AG20443 (cell line): ENCODE data around the gene TBXAS1.
"Not testable (repeated sequence)": the region's sequence is repeated elsewhere in the genome, so short reads cannot be mapped to it uniquely, and the experiment has no call there.

Experiments
- DNase-seq: peaks from one replicate; pipeline ENCODE4 v3.0.0; 2012; ENCODE audit warnings: low spot score, mixed read lengths

The TBXAS1 gene

GRCh38 chr7:139914306-139915267 is 85.5 kb downstream of the TBXAS1 start:
- DNase-seq = no peak

- no peak for DNase-seq
Observed at GRCh38 chr7:139915268-139915863, 86.3 kb downstream of the TBXAS1 start.

- peak; percentile 94 for DNase-seq
Observed at GRCh38 chr7:139915864-139916716, 87.0 kb downstream of the TBXAS1 start.

GRCh38 chr7:139916717-139917395 is 87.8 kb downstream of the TBXAS1 start:
- DNase-seq = no peak

- DNase-seq = no peak
Observed at GRCh38 chr7:139917851-139918250, 88.8 kb downstream of the TBXAS1 start.

GRCh38 chr7:139918480-139918879 is 89.4 kb downstream of the TBXAS1 start:
- DNase-seq = no peak

- DNase-seq = no peak
Observed at GRCh38 chr7:139923090-139923489, 94.0 kb downstream of the TBXAS1 start.

- DNase-seq = no peak
Observed at GRCh38 chr7:139924461-139924860, 95.4 kb downstream of the TBXAS1 start.

GRCh38 chr7:139929221-139929620 is 100.2 kb downstream of the TBXAS1 start:
- DNase-seq = not testable (repeated sequence)

GRCh38 chr7:139930286-139930965 is 101.4 kb downstream of the TBXAS1 start:
- DNase-seq = no peak

GRCh38 chr7:139931190-139931934 is 102.3 kb downstream of the TBXAS1 start:
- DNase-seq = no peak

- DNase-seq = no peak
Observed at GRCh38 chr7:139932531-139932930, 103.5 kb downstream of the TBXAS1 start.

- DNase-seq = peak; percentile 66
Observed at GRCh38 chr7:139936760-139937310, 107.8 kb downstream of the TBXAS1 start.

GRCh38 chr7:139937715-139938114 is 108.7 kb downstream of the TBXAS1 start:
- no peak for DNase-seq

GRCh38 chr7:139940866-139941265 is 111.8 kb downstream of the TBXAS1 start:
- no peak for DNase-seq

GRCh38 chr7:139941421-139941820 is 112.4 kb downstream of the TBXAS1 start:
- no peak for DNase-seq

- DNase-seq = no peak
Observed at GRCh38 chr7:139941866-139942265, 112.8 kb downstream of the TBXAS1 start.

GRCh38 chr7:139942636-139943035 is 113.6 kb downstream of the TBXAS1 start:
- DNase-seq = no peak

- no peak for DNase-seq
Observed at GRCh38 chr7:139943401-139943800, 114.3 kb downstream of the TBXAS1 start.

GRCh38 chr7:139944248-139944647 is 115.2 kb downstream of the TBXAS1 start:
- DNase-seq = no peak
